Neural crest cell (in vitro differentiated cells): ENCODE data around the gene PNPLA2. TPM values are rescaled to one million over a fixed set of nuclear protein-coding genes. Genes with fewer than 3 reads are reported as not detected.

ENCODE experiments used
- DNase-seq: peaks from one replicate; pipeline ENCODE4 v3.0.0; 2021; ENCODE audit warnings: low read depth, mixed read lengths, low spot score
- H3K27ac Mint-ChIP-seq: one replicate; pipeline ENCODE4 v1.8.0; 2021; ENCODE audit warnings: mild to moderate bottlenecking, mixed read lengths; ENCODE audit not compliant: unreplicated experiment
- H3K27me3 Mint-ChIP-seq: 2 replicates; pipeline ENCODE4 v1.8.0; 2021; ENCODE audit warnings: low read depth, mild to moderate bottlenecking, mixed read lengths
- H3K36me3 Mint-ChIP-seq: 2 replicates; pipeline ENCODE4 v1.8.0; 2021; ENCODE audit warnings: low read depth, mild to moderate bottlenecking, mixed read lengths
- H3K4me1 Mint-ChIP-seq: 2 replicates; pipeline ENCODE4 v1.8.0; 2021; ENCODE audit warnings: mixed read lengths
- H3K4me3 Mint-ChIP-seq: one replicate; pipeline ENCODE4 v1.8.0; 2021; ENCODE audit warnings: mild to moderate bottlenecking, mixed read lengths
- H3K9me3 Mint-ChIP-seq: 2 replicates; pipeline ENCODE4 v1.8.0; 2021; ENCODE audit warnings: mixed read lengths
- CTCF ChIP-seq: fragments of 200-600 bp; sonication (generic); conservative IDR thresholded peaks from 2 replicates; pipeline ENCODE4 v1.5.0; 2021; ENCODE audit warnings: antibody characterized with exemption, mild to moderate bottlenecking
- total RNA-seq: library from RNA; stranded (reverse); gene quantifications from 2 replicates; pipeline ENCODE4 v1.2.1, GENCODE V29; 2021

Gene PNPLA2
- total RNA-seq, 1 donor from 2014 or later, result 34.5 TPM

GRCh38 chr11:869399-870126 is 50.8 kb downstream of the PNPLA2 start:
- DNase-seq, result no peak
- no peak overlapping the region for H3K4me3 Mint-ChIP-seq
- H3K27ac Mint-ChIP-seq, result no peak overlapping the region
- H3K9me3 Mint-ChIP-seq, result no peaks in the 10 kb centered on the region
- H3K36me3 Mint-ChIP-seq, result peaks cover 3% of the 10 kb centered on the region
- no peak for TF ChIP-seq CTCF
- H3K27me3 Mint-ChIP-seq, result no peaks in the 10 kb centered on the region
- H3K4me1 Mint-ChIP-seq, result peaks cover 4% of the 10 kb centered on the region

GRCh38 chr11:870127-870413 is 51.4 kb downstream of the PNPLA2 start:
- Mint-ChIP-seq H3K36me3 (peaks cover 3% of the 10 kb centered on the region), H3K9me3 (no peaks in the 10 kb centered on the region), H3K27ac (peak overlapping the region; percentile 43)

GRCh38 chr11:870418-870817 is 51.7 kb downstream of the PNPLA2 start:
- Mint-ChIP-seq H3K9me3 (no peaks in the 10 kb centered on the region), H3K4me3 (no peak overlapping the region), H3K27ac (peak overlapping the region; percentile 43), H3K27me3 (no peaks in the 10 kb centered on the region), H3K4me1 (no peaks in the 10 kb centered on the region), H3K36me3 (peaks cover 3% of the 10 kb centered on the region)
- TF ChIP-seq CTCF, result no peak
- DNase-seq, result no peak

More at GRCh38 chr11:870127-870413, 51.4 kb downstream of the PNPLA2 start:
- DNase-seq, result no peak
- H3K4me3 Mint-ChIP-seq, result no peak overlapping the region
- H3K27me3 Mint-ChIP-seq, result no peaks in the 10 kb centered on the region
- H3K4me1 Mint-ChIP-seq, result no peaks in the 10 kb centered on the region
- peak; percentile 28 for TF ChIP-seq CTCF

- no peaks in the 10 kb centered on the region for H3K9me3 Mint-ChIP-seq
- H3K27ac Mint-ChIP-seq, result no peak overlapping the region
- no peaks in the 10 kb centered on the region for H3K4me1 Mint-ChIP-seq
- no peak overlapping the region for H3K4me3 Mint-ChIP-seq
- TF ChIP-seq CTCF, result no peak
- no peak for DNase-seq
- no peaks in the 10 kb centered on the region for H3K27me3 Mint-ChIP-seq
- peaks cover 3% of the 10 kb centered on the region for H3K36me3 Mint-ChIP-seq
Observed at GRCh38 chr11:871472-871871, 52.8 kb downstream of the PNPLA2 start.

- DNase-seq, result no peak
- Mint-ChIP-seq H3K27me3 (no peaks in the 10 kb centered on the region), H3K4me3 (no peak overlapping the region), H3K36me3 (peaks cover 3% of the 10 kb centered on the region), H3K9me3 (no peaks in the 10 kb centered on the region), H3K27ac (no peak overlapping the region), H3K4me1 (no peaks in the 10 kb centered on the region)
- no peak for TF ChIP-seq CTCF
Observed at GRCh38 chr11:872799-873198, 54.1 kb downstream of the PNPLA2 start.
